HepG2 (cell line): Measurements from ENCODE around the gene TRIM15. TPM values are rescaled to one million over a fixed set of nuclear protein-coding genes. Genes with fewer than 3 reads are reported as not detected.
A peak's percentile ranks its signal among the peaks of the same experiment; 100 is the strongest.

Source experiments
- ATAC-seq: fragments of 200-7000 bp; cut with Tn5 transposase; 3 replicates; pipeline ENCODE4 v1.9.1; 2020; ENCODE audit warnings: mild to moderate bottlenecking, moderate library complexity
- BruUV-seq: library from RNA; stranded (reverse); fragments of 400-500 nt; replicated peaks from 2 replicates; lab custom pipeline; 2021; lab: Mats Ljungman, UMichigan
- CTCF ChIA-PET: fragments of 300-600 bp; formaldehyde crosslinking; extraction: SDS; loops from one replicate; lab custom pipeline; 2021; ENCODE audit warnings: low total read pairs, inconsistent platforms, low intra/inter-chr PET ratio; lab: Yijun Ruan, JAX
- POLR2A ChIA-PET: fragments of 350-600 bp; sonication (Branson Sonifier 250); formaldehyde crosslinking; loops from one replicate; lab custom pipeline; 2020; ENCODE audit warnings: antibody characterized with exemption, inconsistent platforms; lab: Yijun Ruan, JAX
- DNase-seq: peaks from one replicate; pipeline ENCODE4 v3.0.0-alpha.2; 2015; ENCODE audit warnings: low spot score
- FAIRE-seq: peaks from 3 replicates; lab custom pipeline; 2011; peaks lifted over from hg19 to GRCh38; lab: Jason Lieb, UNC
- H2AFZ ChIP-seq: one replicate; pipeline ENCODE4 v1.6.1; 2011; ENCODE audit warnings: low read length, inconsistent platforms
- H3K27ac ChIP-seq: fragments of 300-600 bp; 3 replicates; pipeline ENCODE4 v1.8.0; 2011; ENCODE audit warnings: mixed run types, mild to moderate bottlenecking, mixed read lengths, low read length, inconsistent platforms; ENCODE audit not compliant: insufficient read depth; ENCODE audit errors: extremely low read length
- H3K27me3 ChIP-seq, 2 experiments: fragments of 200-600 bp in 1 of 2; 2 replicates in 1 of 2; 3 replicates in 1 of 2; pipeline versions ENCODE4 v1.6.0 to v1.8.0; 2011; ENCODE audit warnings: low read length in 2 of 2, mild to moderate bottlenecking in 2 of 2, moderate library complexity in 2 of 2, inconsistent platforms in 1 of 2; ENCODE audit not compliant: insufficient read depth in 2 of 2, control insufficient read depth in 1 of 2
- H3K36me3 ChIP-seq, 2 experiments: fragments of 200-600 bp in 1 of 2; replicated peaks in 1 of 2; 2 replicates in 1 of 2; 3 replicates in 1 of 2; pipeline versions ENCODE4 v1.5.1 to v1.8.0; 2011; ENCODE audit warnings: low read length in 2 of 2, inconsistent platforms in 1 of 2; ENCODE audit not compliant: insufficient read depth in 2 of 2, control insufficient read depth in 1 of 2
- H3K4me1 ChIP-seq: 2 replicates; pipeline ENCODE4 v1.5.1; 2012; ENCODE audit warnings: low read length, inconsistent platforms; ENCODE audit not compliant: insufficient read depth
- H3K4me2 ChIP-seq: 2 replicates; pipeline ENCODE4 v1.6.0; 2011; ENCODE audit warnings: low read depth, low read length, inconsistent platforms
- H3K4me3 ChIP-seq, 3 experiments: fragments of 200-600 bp in 1 of 3; sonication (generic), shearing (Covaris generic) in 1 of 3; replicated peaks in 1 of 3; 2 replicates each; pipeline ENCODE4 v1.5.1; 2011 to 2016; ENCODE audit warnings: low read length in 3 of 3, inconsistent platforms in 2 of 3, low read depth in 2 of 3, mild to moderate bottlenecking in 2 of 3, control low read depth in 1 of 3, mixed read lengths in 1 of 3; ENCODE audit not compliant: insufficient read depth in 1 of 3
- H3K79me2 ChIP-seq: one replicate; pipeline ENCODE4 v1.6.1; 2011; ENCODE audit warnings: low read length, inconsistent platforms; ENCODE audit not compliant: insufficient read depth
- H3K9ac ChIP-seq: 2 replicates; pipeline ENCODE4 v1.6.0; 2011; ENCODE audit warnings: mild to moderate bottlenecking, low read depth, low read length, inconsistent platforms; ENCODE audit not compliant: insufficient read depth
- H3K9me3 ChIP-seq: 2 replicates; pipeline ENCODE4 v1.5.1; 2012; ENCODE audit warnings: mild to moderate bottlenecking, low read length
- H4K20me1 ChIP-seq: 2 replicates; pipeline ENCODE4 v1.6.0; 2011; ENCODE audit warnings: inconsistent platforms, mild to moderate bottlenecking, low read length, moderate library complexity; ENCODE audit not compliant: insufficient read depth
- ARID2 ChIP-seq: sonication (generic); formaldehyde crosslinking; IDR thresholded peaks from 2 replicates; pipeline ENCODE4 v1.8.1; 2022; ENCODE audit warnings: mild to moderate bottlenecking, missing genetic modification reagents, borderline replicate concordance
- CEBPZ ChIP-seq: IDR thresholded peaks from 2 replicates; pipeline ENCODE4 v1.6.1; 2012; ENCODE audit warnings: low read length, improper control_type of control experiment
- CREM ChIP-seq, 2 experiments: sonication (generic) in 1 of 2; formaldehyde crosslinking in 1 of 2; IDR thresholded peaks; 2 replicates each; pipeline versions ENCODE4 v1.4.0 to v1.6.1; 2016 to 2020; ENCODE audit warnings: antibody characterized with exemption in 1 of 2, mild to moderate bottlenecking in 1 of 2, missing genetic modification reagents in 1 of 2
- FOXK1 ChIP-seq: sonication (generic); formaldehyde crosslinking; IDR thresholded peaks from 2 replicates; pipeline ENCODE4 v1.4.0; 2020; ENCODE audit warnings: low read depth, missing genetic modification reagents, borderline replicate concordance
- GRHL1 ChIP-seq: sonication (generic); formaldehyde crosslinking; conservative IDR thresholded peaks from 2 replicates; pipeline ENCODE4 v1.8.0; 2022; ENCODE audit warnings: missing genetic modification reagents
- HCFC1 ChIP-seq: fragments of 150-350 bp; IDR thresholded peaks from 2 replicates; pipeline ENCODE4 v1.6.1; 2014; ENCODE audit warnings: low read depth, low read length
- KLF16 ChIP-seq, 2 experiments: sonication (generic) in 1 of 2; formaldehyde crosslinking in 1 of 2; IDR thresholded peaks; 2 replicates each; pipeline versions ENCODE4 v1.6.1 to v1.8.0; 2016 to 2023; ENCODE audit warnings: missing genetic modification reagents in 2 of 2, missing compliant biosample characterization in 1 of 2
- MTA1 ChIP-seq: sonication (generic); formaldehyde crosslinking; IDR thresholded peaks from 2 replicates; pipeline ENCODE4 v1.4.0; 2020; ENCODE audit warnings: missing genetic modification reagents, mild to moderate bottlenecking, borderline replicate concordance
- PHF8 ChIP-seq: sonication (generic); formaldehyde crosslinking; IDR thresholded peaks from 2 replicates; pipeline ENCODE4 v1.5.0; 2020; ENCODE audit warnings: missing genetic modification reagents
- REL ChIP-seq: sonication (generic); formaldehyde crosslinking; conservative IDR thresholded peaks from 2 replicates; pipeline ENCODE4 v1.8.0; 2022; ENCODE audit warnings: mild to moderate bottlenecking, missing genetic modification reagents, moderate library complexity
- ZNF17 ChIP-seq: sonication (generic); formaldehyde crosslinking; IDR thresholded peaks from 2 replicates; pipeline ENCODE4 v1.5.0; 2020; ENCODE audit warnings: mild to moderate bottlenecking, missing genetic modification reagents
- ZNF225 ChIP-seq: sonication (generic); formaldehyde crosslinking; IDR thresholded peaks from 2 replicates; pipeline ENCODE4 v1.4.0; 2020; ENCODE audit warnings: mild to moderate bottlenecking, missing genetic modification reagents
- ZNF354B ChIP-seq: sonication (generic); formaldehyde crosslinking; IDR thresholded peaks from 2 replicates; pipeline ENCODE4 v1.8.0; 2022; ENCODE audit warnings: mild to moderate bottlenecking, missing genetic modification reagents
- ZNF550 ChIP-seq: sonication (generic); formaldehyde crosslinking; IDR thresholded peaks from 2 replicates; pipeline ENCODE4 v1.4.0; 2020; ENCODE audit warnings: mild to moderate bottlenecking, missing genetic modification reagents, borderline replicate concordance
- ZNF780A ChIP-seq: sonication (generic); formaldehyde crosslinking; IDR thresholded peaks from 2 replicates; pipeline ENCODE4 v1.8.0; 2022; ENCODE audit warnings: mild to moderate bottlenecking, missing genetic modification reagents, moderate library complexity
- WGBS: methylation state at CpG from one replicate; pipeline ENCODE4 v1.1.6; 2017; ENCODE audit warnings: low lambda C conversion rate; 5-methylcytosine and 5-hydroxymethylcytosine counted together
- in situ Hi-C: cut with HindIII; loops from 2 replicates; pipeline ENCODE4 v1.10.0; 2017; ENCODE audit warnings: low pct_unique_long_range_greater_than_20kb; ENCODE audit not compliant: extremely low pct_ligation_motif_present
- intact Hi-C: fragments of 100-400 bp; cut with micrococcal nuclease; formaldehyde crosslinking; loops from one replicate; pipeline ENCODE4 v1.10.0; 2022; ENCODE audit not compliant: unreplicated experiment
- polyA plus RNA-seq, 8 experiments: library from polyadenylated mRNA; depleted of rRNA in 3 of 8; stranded (reverse) in 7 of 8; unstranded in 1 of 8; fragments of >200 nt; fragmentation: Illumina TruSeq in 4 of 8; extraction: Trizol in 4 of 8; gene quantifications; 2 replicates each; pipeline versions ENCODE4 v1.2.1 to v1.2.3, GENCODE V29; 2011 to 2016; ENCODE audit warnings: low read depth in 4 of 8, missing spikeins in 1 of 8, mixed read lengths in 1 of 8; ENCODE audit not compliant: insufficient read depth in 1 of 8
- total RNA-seq, 5 experiments: library from RNA; depleted of rRNA; stranded (reverse); fragments of >200 nt; fragmentation: Illumina TruSeq; extraction: Trizol; gene quantifications; 2 replicates each; pipeline ENCODE4 v1.2.3, GENCODE V29; 2016; ENCODE audit warnings: low read depth in 1 of 5
- TF ChIP-seq, protein P1 (sequence below): sonication (generic); formaldehyde crosslinking; IDR thresholded peaks from 2 replicates; pipeline ENCODE4 v1.5.1; 2020; ENCODE audit warnings: mild to moderate bottlenecking, moderate library complexity, missing genetic modification reagents

The TRIM15 gene
- total and polyA plus RNA-seq, 2 of the 13 experiments (the other 11 are each of a cell fraction or from before 2014, with no cell fraction given): 35.1 to 38.2 TPM

DNA sequence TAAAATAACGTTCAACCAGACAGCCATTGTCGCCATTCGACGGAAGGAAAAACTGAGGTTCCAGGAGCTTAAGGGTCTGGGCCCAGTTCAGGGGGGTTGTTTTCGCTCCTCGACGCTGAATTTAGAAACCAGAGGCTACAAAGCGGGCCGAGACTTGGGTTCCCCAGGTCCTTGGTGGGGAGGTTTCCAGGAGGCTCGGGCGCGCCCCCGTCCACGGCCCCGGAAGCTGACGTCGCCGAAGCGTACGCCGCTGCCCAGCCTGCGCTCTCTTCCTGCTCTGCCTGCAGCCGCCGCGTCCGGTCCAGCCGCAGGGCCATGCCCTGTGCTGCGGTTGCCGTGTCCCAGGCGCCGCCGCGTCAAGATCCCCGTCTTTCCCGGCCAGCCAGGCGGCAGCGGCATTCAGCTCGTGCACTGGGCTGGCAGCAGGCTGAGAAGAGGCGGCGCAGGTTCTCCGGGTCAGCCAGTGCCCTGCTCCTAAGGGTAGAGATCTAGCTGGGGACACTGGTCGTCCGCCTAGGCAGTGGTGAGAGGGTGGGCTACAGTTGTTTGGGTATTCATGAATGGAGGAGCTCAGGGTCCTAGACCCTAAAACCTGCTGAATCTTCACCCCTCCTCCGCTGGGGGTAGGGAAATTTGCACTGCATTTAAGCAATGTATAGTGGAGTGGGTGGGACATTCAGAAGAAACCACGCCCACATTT, 50.8 kb downstream of the TRIM15 start:
- Histone ChIP-seq H3K9me3 (no peaks in the 10 kb centered on the region), H3K4me2 (peak overlapping the region; percentile 99), H3K9ac (peak overlapping the region; percentile 94), H3K79me2 (peaks cover 41% of the 10 kb centered on the region), H3K36me3 (0 out of 5 replicates have a peak, but pooled peaks cover 0 to 3% of the 10 kb centered on the region in 2 experiments), H2AFZ (peak overlapping the region; percentile 68), H3K4me1 (peaks cover 48% of the 10 kb centered on the region), H3K27ac (peak overlapping the region; percentile 93), H3K4me3 (peak overlapping the region; percentile 87 to 99 (median 95)), H3K27me3 (peaks cover 0 to 2% of the 10 kb centered on the region in 2 experiments; a peak in 1 of 5 replicates), H4K20me1 (no peaks in the 10 kb centered on the region)
- intact Hi-C loops: no loop called here
- WGBS: 0% methylated on average over 24 of the region's 45 CpGs
- ChIA-PET CTCF (no interaction called here), POLR2A (interaction anchor here (0.6 to 6.8 kb wide), 7 partner anchors 8 to 351 kb away, joined by 3 to 22 read pairs (median 11); partner anchors contain the start of genes POLR1H and TRIM39)
- TSS peak; percentile 88 for BruUV-seq
- in situ Hi-C loops: no loop called here
- ATAC-seq (peak; percentile 90), DNase-seq (peak; percentile 66), FAIRE-seq (no peak)
- TF ChIP-seq, protein P1, sequence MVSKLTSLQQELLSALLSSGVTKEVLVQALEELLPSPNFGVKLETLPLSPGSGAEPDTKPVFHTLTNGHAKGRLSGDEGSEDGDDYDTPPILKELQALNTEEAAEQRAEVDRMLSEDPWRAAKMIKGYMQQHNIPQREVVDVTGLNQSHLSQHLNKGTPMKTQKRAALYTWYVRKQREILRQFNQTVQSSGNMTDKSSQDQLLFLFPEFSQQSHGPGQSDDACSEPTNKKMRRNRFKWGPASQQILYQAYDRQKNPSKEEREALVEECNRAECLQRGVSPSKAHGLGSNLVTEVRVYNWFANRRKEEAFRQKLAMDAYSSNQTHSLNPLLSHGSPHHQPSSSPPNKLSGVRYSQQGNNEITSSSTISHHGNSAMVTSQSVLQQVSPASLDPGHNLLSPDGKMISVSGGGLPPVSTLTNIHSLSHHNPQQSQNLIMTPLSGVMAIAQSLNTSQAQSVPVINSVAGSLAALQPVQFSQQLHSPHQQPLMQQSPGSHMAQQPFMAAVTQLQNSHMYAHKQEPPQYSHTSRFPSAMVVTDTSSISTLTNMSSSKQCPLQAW (CRISPR knock-in tag): peak; percentile 96
- TF ChIP-seq GRHL1 (CRISPR knock-in tag) (no peak), CEBPZ (no peak), ZNF780A (CRISPR knock-in tag) (no peak; the same call in 1 of the 2 replicates), PHF8 (peak; percentile 99), CREM (IDR thresholded peaks at IDR 0.05) (no peak), CREM (CRISPR knock-in tag; IDR thresholded peaks at IDR 0.05) (no peak), MTA1 (peak; percentile 95), HCFC1 (no peak), FOXK1 (no peak; the same call in 1 of the 2 replicates), KLF16 (CRISPR knock-in tag; IDR thresholded peaks at IDR 0.05) (no peak; a peak in 1 of 4 replicates), ARID2 (CRISPR knock-in tag) (peak; percentile 36; the same call in 1 of the 2 replicates), ZNF225 (CRISPR knock-in tag) (no peak; the same call in 1 of the 2 replicates), REL (CRISPR knock-in tag) (peak; percentile 73; the same call in 1 of the 2 replicates), ZNF17 (CRISPR knock-in tag) (no peak; the same call in 1 of the 2 replicates), ZNF354B (CRISPR knock-in tag) (0 out of 2 replicates have a peak, but pooled peaks have one; percentile 88), ZNF550 (CRISPR knock-in tag) (no peak)
